Measurements from ENCODE around the gene MYBL2. TPM values are rescaled to one million over a fixed set of nuclear protein-coding genes. Genes with fewer than 3 reads are reported as not detected.

The MYBL2 gene
- total RNA-seq, 1 experiment from 2014 or later: 159 TPM

DNA sequence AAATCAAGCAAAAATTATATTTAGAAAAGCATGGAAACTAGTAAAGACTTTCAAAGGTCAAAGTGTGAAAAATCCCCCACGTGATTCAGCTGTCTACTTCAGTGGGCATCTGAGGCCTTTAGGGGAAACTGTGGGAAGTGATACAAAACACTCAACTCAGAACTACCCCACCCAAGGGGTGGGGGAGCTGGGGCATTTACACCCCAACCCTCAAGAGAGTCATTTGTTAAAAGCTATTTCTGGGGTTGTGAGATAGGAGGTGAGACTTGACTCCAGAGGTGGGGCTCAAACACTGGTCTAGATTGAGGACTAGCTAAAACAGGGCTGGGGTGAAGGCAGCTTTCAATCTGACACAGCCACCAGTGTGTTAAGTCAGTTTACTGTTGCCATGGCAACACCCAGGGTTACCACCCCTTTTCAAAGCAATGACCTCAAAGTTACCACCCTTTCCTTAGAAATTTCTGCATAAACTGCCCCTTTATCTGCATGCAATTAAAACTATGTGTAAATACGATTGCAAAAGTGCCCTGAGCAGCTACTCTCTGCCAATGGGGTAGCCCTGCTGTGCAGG is 69.8 kb downstream of the MYBL2 start:
- no peak overlapping the region for H3K4me3 Mint-ChIP-seq
- H3K4me1 ChIP-seq (ENCODE audit: insufficient read depth, low read length): no peaks in the 10 kb centered on the region; the same call in 1 of the 2 replicates
- no peaks in the 10 kb centered on the region for H3K23me2 ChIP-seq (ENCODE audit: insufficient read length, low read depth, low read length, poor library complexity, severe bottlenecking)
- WGBS (ENCODE audit: extremely low coverage, insufficient read length, low lambda C conversion rate): no CpG with 5 or more reads among the region's 2 CpGs
- H3K27me3 Mint-ChIP-seq (ENCODE audit: low read depth): no peaks in the 10 kb centered on the region; the same call in 1 of the 2 replicates
- no peak overlapping the region for H2AFZ ChIP-seq (ENCODE audit: low read length)
- no peak overlapping the region for H3K18ac ChIP-seq (ENCODE audit: insufficient read length, low read depth, low read length)
- H3K23ac ChIP-seq (ENCODE audit: insufficient read length, low read depth, low read length): no peak overlapping the region
- H3K27ac ChIP-seq (ENCODE audit: insufficient read length, low read depth, low read length): no peak overlapping the region
- no peak overlapping the region for H2BK12ac ChIP-seq (ENCODE audit: insufficient read length, low read depth, low read length)
- no peak overlapping the region for H2BK5ac ChIP-seq (ENCODE audit: insufficient read length, low read length)
- H3K4me1 Mint-ChIP-seq: peaks cover 11 to 17% of the 10 kb centered on the region in 2 experiments
- TF ChIP-seq, protein P1, sequence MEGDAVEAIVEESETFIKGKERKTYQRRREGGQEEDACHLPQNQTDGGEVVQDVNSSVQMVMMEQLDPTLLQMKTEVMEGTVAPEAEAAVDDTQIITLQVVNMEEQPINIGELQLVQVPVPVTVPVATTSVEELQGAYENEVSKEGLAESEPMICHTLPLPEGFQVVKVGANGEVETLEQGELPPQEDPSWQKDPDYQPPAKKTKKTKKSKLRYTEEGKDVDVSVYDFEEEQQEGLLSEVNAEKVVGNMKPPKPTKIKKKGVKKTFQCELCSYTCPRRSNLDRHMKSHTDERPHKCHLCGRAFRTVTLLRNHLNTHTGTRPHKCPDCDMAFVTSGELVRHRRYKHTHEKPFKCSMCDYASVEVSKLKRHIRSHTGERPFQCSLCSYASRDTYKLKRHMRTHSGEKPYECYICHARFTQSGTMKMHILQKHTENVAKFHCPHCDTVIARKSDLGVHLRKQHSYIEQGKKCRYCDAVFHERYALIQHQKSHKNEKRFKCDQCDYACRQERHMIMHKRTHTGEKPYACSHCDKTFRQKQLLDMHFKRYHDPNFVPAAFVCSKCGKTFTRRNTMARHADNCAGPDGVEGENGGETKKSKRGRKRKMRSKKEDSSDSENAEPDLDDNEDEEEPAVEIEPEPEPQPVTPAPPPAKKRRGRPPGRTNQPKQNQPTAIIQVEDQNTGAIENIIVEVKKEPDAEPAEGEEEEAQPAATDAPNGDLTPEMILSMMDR (conservative IDR thresholded peaks at IDR 0.05): no peak
- no peak overlapping the region for H3K9ac ChIP-seq (ENCODE audit: extremely low read depth, insufficient read length, low read length)
- H3K36me3 Mint-ChIP-seq (ENCODE audit: insufficient read depth in 1 of 3, low read depth in 3 of 3): no peaks in the 10 kb centered on the region
- no peaks in the 10 kb centered on the region for H3K79me1 ChIP-seq (ENCODE audit: insufficient read depth, low read depth, low read length, poor library complexity, severe bottlenecking)
- no peak overlapping the region for H2BK120ac ChIP-seq (ENCODE audit: low read depth, low read length, poor library complexity, severe bottlenecking)
- H2BK20ac ChIP-seq (ENCODE audit: low read depth, low read length, poor library complexity, severe bottlenecking): no peak overlapping the region
- H3K14ac ChIP-seq (ENCODE audit: insufficient read depth, low read length): no peak overlapping the region
- H4K20me1 ChIP-seq (ENCODE audit: control insufficient read depth, insufficient read depth, insufficient read length): no peaks in the 10 kb centered on the region
- H3K9me3 Mint-ChIP-seq: no peaks in the 10 kb centered on the region
- no peak overlapping the region for H3K4ac ChIP-seq (ENCODE audit: low read depth, low read length)
- H3K56ac ChIP-seq (ENCODE audit: insufficient read length, low read depth, low read length): no peak overlapping the region
- no peak overlapping the region for H3K4me2 ChIP-seq (ENCODE audit: insufficient read depth, insufficient read length, low read length)
- H3T11ph ChIP-seq (ENCODE audit: low read length): no peak overlapping the region
- H3K9me3 ChIP-seq (ENCODE audit: control insufficient read depth, low read depth, low read length): no peaks in the 10 kb centered on the region
- H2BK15ac ChIP-seq (ENCODE audit: low read depth, low read length): no peak overlapping the region
- no peak overlapping the region for H2AK5ac ChIP-seq (ENCODE audit: insufficient read length, low read length)
- DNase-seq: no peak
- no peak overlapping the region for H4K5ac ChIP-seq (ENCODE audit: insufficient read length, low read depth, low read length)
- H3K27ac Mint-ChIP-seq: peak overlapping the region in 1 of 3 experiments; percentile 25; a peak in 1 of 7 replicates
- H3K79me2 ChIP-seq (ENCODE audit: insufficient read depth, low read length): no peaks in the 10 kb centered on the region
- H4K91ac ChIP-seq (ENCODE audit: insufficient read length, low read depth, low read length): no peak overlapping the region
- H3K27me3 ChIP-seq (ENCODE audit: insufficient read depth, low read length): no peaks in the 10 kb centered on the region
- H4K8ac ChIP-seq (replicated peaks; ENCODE audit: insufficient read length, low read depth, low read length): no peak overlapping the region

All from H9 (cell line).